ENCODE measurements around the gene SPATA45. TPM values are rescaled to one million over a fixed set of nuclear protein-coding genes. Genes with fewer than 3 reads are reported as not detected.

SPATA45 gene
- total and polyA plus RNA-seq, 2 of the 13 experiments (the other 11 are each of a cell fraction or from before 2014, with no cell fraction given), result 0.17 to 0.64 TPM

- no peak for TF ChIP-seq FOSL2 (CRISPR knock-in tag; IDR thresholded peaks at IDR 0.05)
- no peak for TF ChIP-seq ZNF709 (CRISPR knock-in tag; IDR thresholded peaks at IDR 0.05)
- no peak for TF ChIP-seq PCBP2 (optimal IDR thresholded peaks at IDR 0.05; ENCODE audit: low read depth, low read length, poor library complexity, severe bottlenecking)
- peak; percentile 76; the same call in 1 of the 2 replicates for TF ChIP-seq BRF2 (CRISPR knock-in tag; IDR thresholded peaks at IDR 0.05)
- TF ChIP-seq ZNF501 (CRISPR knock-in tag; IDR thresholded peaks at IDR 0.05), result peak; percentile 61; the same call in 1 of the 2 replicates
- no peak for TF ChIP-seq NCOA5 (CRISPR knock-in tag; IDR thresholded peaks at IDR 0.05)
- TF ChIP-seq PCBP1 (IDR thresholded peaks at IDR 0.05; ENCODE audit: borderline replicate concordance, low read depth, low read length), result 0 out of 2 replicates have a peak, but pooled peaks have one; percentile 51
- TF ChIP-seq MED13 (CRISPR knock-in tag; IDR thresholded peaks at IDR 0.05), result no peak; the same call in 1 of the 2 replicates
- TF ChIP-seq PRDM15 (CRISPR knock-in tag; IDR thresholded peaks at IDR 0.05), result no peak; the same call in 1 of the 2 replicates
- TF ChIP-seq PPARG (CRISPR knock-in tag; conservative IDR thresholded peaks at IDR 0.05), result no peak
- TF ChIP-seq SIN3B (IDR thresholded peaks at IDR 0.05; ENCODE audit: low read length), result no peak
- peak; percentile 92 for TF ChIP-seq HNRNPK (IDR thresholded peaks at IDR 0.05; ENCODE audit: low read depth, low read length, poor library complexity, severe bottlenecking)
- 0 out of 2 replicates have a peak, but pooled peaks have one; percentile 38 for TF ChIP-seq RAD21 (CRISPR knock-in tag; IDR thresholded peaks at IDR 0.05)
- TF ChIP-seq ZNF121 (CRISPR knock-in tag; IDR thresholded peaks at IDR 0.05), result 0 out of 2 replicates have a peak, but pooled peaks have one; percentile 31
- no peak for TF ChIP-seq ONECUT2 (CRISPR knock-in tag; IDR thresholded peaks at IDR 0.05)
- no peak for TF ChIP-seq IKZF1 (IDR thresholded peaks at IDR 0.05)
- TF ChIP-seq TOE1 (CRISPR knock-in tag; IDR thresholded peaks at IDR 0.05), result no peak
- no peak for TF ChIP-seq WIZ (CRISPR knock-in tag; IDR thresholded peaks at IDR 0.05)
- TF ChIP-seq ZNF589 (CRISPR knock-in tag; conservative IDR thresholded peaks at IDR 0.05), result peak; percentile 37; the same call in 1 of the 2 replicates
- no peak for TF ChIP-seq ZNF777 (CRISPR knock-in tag; IDR thresholded peaks at IDR 0.05)
- TF ChIP-seq HNF1A (IDR thresholded peaks at IDR 0.05; ENCODE audit: low read depth), result no peak
- TF ChIP-seq HNF1A (CRISPR knock-in tag; IDR thresholded peaks at IDR 0.05; ENCODE audit: borderline replicate concordance), result no peak; the same call in 1 of the 2 replicates
Observed at GRCh38 chr1:212857992-212858460, 10.6 kb upstream of the SPATA45 start, which contains the start of gene FLVCR1 (continued).

Measured in HepG2 (cell line).